Vagina (tissue), 2 donors: Measurements from ENCODE around the gene MYDGF. TPM values are rescaled to one million over a fixed set of nuclear protein-coding genes. Genes with fewer than 3 reads are reported as not detected.

Experiments used
- DNase-seq, 2 donors: peaks; one replicate each; pipeline ENCODE4 v3.0.0-alpha.2; 2017; ENCODE audit errors: extremely low spot score in 2 of 2
- H3K27ac ChIP-seq: fragments of 200-600 bp; sonication (generic); one replicate; pipeline ENCODE4 v1.5.1; 2019
- H3K27me3 ChIP-seq: fragments of 200-600 bp; sonication (generic); one replicate; pipeline ENCODE4 v1.5.1; 2019
- H3K36me3 ChIP-seq, 2 donors: fragments of 200-600 bp; sonication (generic); one replicate each; pipeline ENCODE4 v1.5.1; 2017 to 2019
- H3K4me1 ChIP-seq: fragments of 200-600 bp; sonication (generic); one replicate; pipeline ENCODE4 v1.5.1; 2019
- H3K4me3 ChIP-seq, 2 donors: fragments of 200-600 bp; sonication (generic); 1 replicate in 1 of 2; 2 replicates in 1 of 2; pipeline ENCODE4 v1.5.1; 2016 to 2019
- H3K9me3 ChIP-seq: fragments of 200-600 bp; sonication (generic); one replicate; pipeline ENCODE4 v1.5.1; 2019
- CTCF ChIP-seq, 3 experiments: fragments of 450-650 bp in 2 of 3; fragments of 200-600 bp in 1 of 3; sonication (generic) in 1 of 3; IDR thresholded peaks; one replicate each; pipeline ENCODE4 v1.5.1; 2017 to 2019; ENCODE audit warnings: antibody characterized with exemption in 3 of 3, mild to moderate bottlenecking in 2 of 3, moderate library complexity in 2 of 3
- POLR2A ChIP-seq, 2 donors: fragments of 450-650 bp; IDR thresholded peaks; one replicate each; pipeline ENCODE4 v1.6.1; 2017; ENCODE audit warnings: antibody characterized with exemption in 2 of 2, mild to moderate bottlenecking in 2 of 2, moderate library complexity in 2 of 2
- POLR2AphosphoS5 ChIP-seq, 2 donors: sonication (generic); formaldehyde crosslinking; IDR thresholded peaks; one replicate each; pipeline ENCODE4 v1.9.0; 2017; ENCODE audit warnings: antibody characterized with exemption in 2 of 2, mild to moderate bottlenecking in 2 of 2, low read depth in 1 of 2; ENCODE audit not compliant: insufficient read depth in 1 of 2
- intact Hi-C: fragments of 100-400 bp; cut with DNase I; formaldehyde crosslinking; loops from one replicate; pipeline ENCODE4 v1.15.1; 2023
- total RNA-seq: library from RNA; depleted of rRNA; stranded (reverse); fragments of >200 nt; gene quantifications from one replicate; pipeline ENCODE4 v1.2.3, GENCODE V29; 2016

The MYDGF gene
- total RNA-seq, 1 donor from 2014 or later, result 33.4 TPM

- Histone ChIP-seq H3K27me3 (no peaks in the 10 kb centered on the region), H3K27ac (peak overlapping the region; percentile 51), H3K36me3 (no peaks in the 10 kb centered on the region), H3K4me3 (peak overlapping the region; percentile 61 to 74), H3K4me1 (peaks cover 49% of the 10 kb centered on the region), H3K9me3 (no peaks in the 10 kb centered on the region)
- TF ChIP-seq POLR2AphosphoS5 (IDR thresholded peaks at IDR 0.05; ENCODE audit: insufficient read depth in 1 of 2, low read depth in 1 of 2) (no peak), CTCF (IDR thresholded peaks at IDR 0.05) (no peak), POLR2A (IDR thresholded peaks at IDR 0.05) (no peak)
- no peak for DNase-seq
- intact Hi-C loops, result no loop called here
These were observed 29.7 kb downstream of the MYDGF start for GRCh38 chr19:4640247-4641000.

DNA sequence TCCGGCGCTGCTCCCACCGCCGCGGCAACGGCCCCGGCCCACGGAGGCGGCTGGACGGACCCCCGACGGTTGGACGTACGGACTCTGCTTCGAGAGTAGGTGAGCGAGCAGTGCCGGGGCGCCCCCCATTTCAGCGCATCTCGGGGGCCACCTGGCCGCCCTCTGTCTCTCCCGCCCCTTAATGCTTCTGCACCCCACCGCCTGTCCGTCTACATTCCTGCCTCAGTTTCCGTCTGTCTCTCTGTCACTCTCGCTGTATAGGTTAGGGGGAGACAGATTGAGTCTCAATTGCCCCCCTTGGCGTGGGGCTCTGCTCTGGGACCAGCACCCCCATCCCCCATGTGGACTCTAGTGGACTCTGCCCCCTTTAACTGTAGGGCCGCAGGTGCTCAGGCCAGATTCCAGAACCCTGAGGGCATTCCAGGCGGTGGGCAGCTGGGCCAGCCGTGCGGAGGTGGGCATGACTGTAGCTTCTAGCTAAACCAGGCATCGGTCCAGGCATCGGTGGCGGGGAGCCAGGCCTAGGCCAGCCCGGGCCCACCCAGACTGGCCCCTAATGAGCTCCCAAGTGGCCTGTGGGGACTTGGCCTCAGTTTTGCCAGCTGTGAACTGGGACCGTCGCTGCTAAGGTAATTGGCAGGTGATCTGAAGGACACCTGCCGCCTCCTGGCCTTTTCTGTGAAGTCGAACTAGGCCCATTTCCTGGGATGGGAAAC, 30.5 kb downstream of the MYDGF start:
- no peaks in the 10 kb centered on the region for H3K36me3 ChIP-seq
- no peak for TF ChIP-seq POLR2AphosphoS5 (IDR thresholded peaks at IDR 0.05; ENCODE audit: insufficient read depth in 1 of 2, low read depth in 1 of 2)
- peak overlapping the region; percentile 51 for H3K27ac ChIP-seq
- DNase-seq, result no peak
- intact Hi-C loops, result loop anchor here (5.0 kb wide), 1 partner anchor 62 kb away; no protein-coding TSS in a partner anchor
- H3K27me3 ChIP-seq, result no peaks in the 10 kb centered on the region
- H3K4me1 ChIP-seq, result peaks cover 53% of the 10 kb centered on the region
- no peaks in the 10 kb centered on the region for H3K9me3 ChIP-seq
- H3K4me3 ChIP-seq, result peak overlapping the region; percentile 61 to 74

GRCh38 chr19:4638828-4639530, 31.2 kb downstream of the MYDGF start, which contains the start of gene TNFAIP8L1:
TSS of gene TNFAIP8L1 (plus strand) at chr19:4639516. CDS start at chr19:4651870, 12,354 bp downstream.
- TF ChIP-seq CTCF (IDR thresholded peaks at IDR 0.05), result no peak
- peak in 1 of 2 donors; percentile 19 for TF ChIP-seq POLR2AphosphoS5 (IDR thresholded peaks at IDR 0.05; ENCODE audit: insufficient read depth in 1 of 2, low read depth in 1 of 2)
- no peak for TF ChIP-seq POLR2A (IDR thresholded peaks at IDR 0.05)
- intact Hi-C loops, result loop anchor here (5.0 kb wide), 1 partner anchor 62 kb away; no protein-coding TSS in a partner anchor
- Histone ChIP-seq H3K4me3 (peak within 1 kb of the TSS; percentile 61 to 74), H3K27me3 (no peaks in the 10 kb centered on the region), H3K4me1 (peaks cover 53% of the 10 kb centered on the region), H3K9me3 (no peaks in the 10 kb centered on the region), H3K36me3 (no peaks in the 10 kb centered on the region), H3K27ac (peak within 1 kb of the TSS; percentile 51)
- peak in 1 of 2 donors; percentile 93 for DNase-seq

- H3K4me3 ChIP-seq, result peak overlapping the region in 1 of 2 donors; percentile 61
- H3K27me3 ChIP-seq, result no peaks in the 10 kb centered on the region
- no peaks in the 10 kb centered on the region for H3K9me3 ChIP-seq
- peaks cover 53% of the 10 kb centered on the region for H3K4me1 ChIP-seq
- peak overlapping the region; percentile 43 for H3K27ac ChIP-seq
- intact Hi-C loops, result loop anchor here (5.0 kb wide), 1 partner anchor 61 kb away; no protein-coding TSS in a partner anchor
- no peaks in the 10 kb centered on the region for H3K36me3 ChIP-seq
- no peak for TF ChIP-seq POLR2AphosphoS5 (IDR thresholded peaks at IDR 0.05; ENCODE audit: insufficient read depth in 1 of 2, low read depth in 1 of 2)
- TF ChIP-seq CTCF (IDR thresholded peaks at IDR 0.05), result no peak
- no peak for TF ChIP-seq POLR2A (IDR thresholded peaks at IDR 0.05)
- no peak for DNase-seq
These were observed 31.8 kb downstream of the MYDGF start for GRCh38 chr19:4638317-4638716.

DNA sequence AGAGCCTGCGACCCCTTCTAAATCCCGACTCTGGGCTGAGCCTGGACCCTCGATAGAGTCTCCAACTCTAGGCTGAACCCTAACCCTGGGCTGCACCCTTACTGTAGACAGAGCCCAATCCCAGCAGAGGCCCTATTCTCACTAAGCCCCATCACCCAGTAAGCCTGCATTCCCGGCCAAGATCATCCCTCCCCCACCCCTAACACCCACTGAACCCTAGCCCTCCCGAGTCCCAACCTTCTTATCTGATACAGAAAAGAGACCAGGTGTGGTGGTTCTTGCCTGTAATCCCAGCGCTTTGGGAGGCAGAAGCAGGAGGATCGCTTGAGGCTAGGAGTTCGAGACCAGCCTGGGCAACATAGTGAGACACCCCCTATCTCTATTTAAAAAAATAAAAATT, 33.4 kb downstream of the MYDGF start:
- H3K27ac ChIP-seq, result no peak overlapping the region
- no peaks in the 10 kb centered on the region for H3K36me3 ChIP-seq
- no peak for DNase-seq
- H3K4me1 ChIP-seq, result peaks cover 51% of the 10 kb centered on the region
- no peaks in the 10 kb centered on the region for H3K9me3 ChIP-seq
- no peaks in the 10 kb centered on the region for H3K27me3 ChIP-seq
- no peak for TF ChIP-seq POLR2A (IDR thresholded peaks at IDR 0.05)
- no peak for TF ChIP-seq POLR2AphosphoS5 (IDR thresholded peaks at IDR 0.05; ENCODE audit: insufficient read depth in 1 of 2, low read depth in 1 of 2)
- no peak for TF ChIP-seq CTCF (IDR thresholded peaks at IDR 0.05)
- H3K4me3 ChIP-seq, result peak overlapping the region; percentile 43
- intact Hi-C loops, result loop anchor here (5.0 kb wide), 1 partner anchor 59 kb away; no protein-coding TSS in a partner anchor
